Stimulated activated CD4-positive, alpha-beta T cell treated with anti-CD3 and anti-CD28 coated beads, Interleukin-2, amount 100 ng/mL, for 4 hours (primary cell): Measurements from ENCODE around the gene KHDRBS1.
"Not testable (repeated sequence)": the region's sequence is repeated elsewhere in the genome, so short reads cannot be mapped to it uniquely, and the experiment has no call there.

Experiments used
- DNase-seq: peaks from one replicate; pipeline ENCODE4 v3.0.0-alpha.2; 2020; ENCODE audit warnings: low read depth

The KHDRBS1 gene

GRCh38 chr1:32014199-32014947, 705 bp downstream of the KHDRBS1 start:
- no peak for DNase-seq

- DNase-seq = no peak
Observed at GRCh38 chr1:32014948-32015273, 1.2 kb downstream of the KHDRBS1 start.

- no peak for DNase-seq
Observed at GRCh38 chr1:32020339-32020738, 6.7 kb downstream of the KHDRBS1 start.

- DNase-seq = not testable (repeated sequence)
Observed at GRCh38 chr1:32021574-32022018, 7.9 kb downstream of the KHDRBS1 start.

- no peak for DNase-seq
Observed at GRCh38 chr1:32023351-32023750, 9.7 kb downstream of the KHDRBS1 start.

GRCh38 chr1:32025515-32025914, 11.8 kb downstream of the KHDRBS1 start:
- no peak for DNase-seq

- no peak for DNase-seq
Observed at GRCh38 chr1:32028746-32029145, 15.1 kb downstream of the KHDRBS1 start.

GRCh38 chr1:32031578-32032274, 18.1 kb downstream of the KHDRBS1 start:
- no peak for DNase-seq

- no peak for DNase-seq
Observed at GRCh38 chr1:32032275-32032615, 18.6 kb downstream of the KHDRBS1 start.

GRCh38 chr1:32035119-32035518, 21.5 kb downstream of the KHDRBS1 start:
- DNase-seq = no peak

- DNase-seq = no peak
Observed at GRCh38 chr1:32040711-32041110, 27.0 kb downstream of the KHDRBS1 start.

- DNase-seq = no peak
Observed at GRCh38 chr1:32042330-32042729, 28.7 kb downstream of the KHDRBS1 start.

- no peak for DNase-seq
Observed at GRCh38 chr1:32044234-32044633, 30.6 kb downstream of the KHDRBS1 start.

GRCh38 chr1:32045772-32046171, 32.1 kb downstream of the KHDRBS1 start:
- DNase-seq = no peak

- no peak for DNase-seq
Observed at GRCh38 chr1:32047701-32048100, 34.0 kb downstream of the KHDRBS1 start.

GRCh38 chr1:32048440-32048839, 34.8 kb downstream of the KHDRBS1 start:
- no peak for DNase-seq

GRCh38 chr1:32051706-32052105, 38.0 kb downstream of the KHDRBS1 start:
- DNase-seq = no peak

GRCh38 chr1:32052887-32053286, 39.2 kb downstream of the KHDRBS1 start:
- no peak for DNase-seq

GRCh38 chr1:32055416-32055815, 41.7 kb downstream of the KHDRBS1 start:
- no peak for DNase-seq

GRCh38 chr1:32056598-32056997, 42.9 kb downstream of the KHDRBS1 start:
- DNase-seq = no peak

- DNase-seq = no peak
Observed at GRCh38 chr1:32060914-32061313, 47.2 kb downstream of the KHDRBS1 start.

- DNase-seq = no peak
Observed at GRCh38 chr1:32062867-32063230, 49.2 kb downstream of the KHDRBS1 start.

- DNase-seq = no peak
Observed at GRCh38 chr1:32063261-32063681, 49.6 kb downstream of the KHDRBS1 start.
